ENCODE data around the gene CEP85. TPM values are rescaled to one million over a fixed set of nuclear protein-coding genes. Genes with fewer than 3 reads are reported as not detected.

CEP85 gene
- total and polyA plus RNA-seq, 2 of the 13 experiments (the other 11 are each of a cell fraction or from before 2014, with no cell fraction given), result 16.1 to 26.7 TPM

DNA sequence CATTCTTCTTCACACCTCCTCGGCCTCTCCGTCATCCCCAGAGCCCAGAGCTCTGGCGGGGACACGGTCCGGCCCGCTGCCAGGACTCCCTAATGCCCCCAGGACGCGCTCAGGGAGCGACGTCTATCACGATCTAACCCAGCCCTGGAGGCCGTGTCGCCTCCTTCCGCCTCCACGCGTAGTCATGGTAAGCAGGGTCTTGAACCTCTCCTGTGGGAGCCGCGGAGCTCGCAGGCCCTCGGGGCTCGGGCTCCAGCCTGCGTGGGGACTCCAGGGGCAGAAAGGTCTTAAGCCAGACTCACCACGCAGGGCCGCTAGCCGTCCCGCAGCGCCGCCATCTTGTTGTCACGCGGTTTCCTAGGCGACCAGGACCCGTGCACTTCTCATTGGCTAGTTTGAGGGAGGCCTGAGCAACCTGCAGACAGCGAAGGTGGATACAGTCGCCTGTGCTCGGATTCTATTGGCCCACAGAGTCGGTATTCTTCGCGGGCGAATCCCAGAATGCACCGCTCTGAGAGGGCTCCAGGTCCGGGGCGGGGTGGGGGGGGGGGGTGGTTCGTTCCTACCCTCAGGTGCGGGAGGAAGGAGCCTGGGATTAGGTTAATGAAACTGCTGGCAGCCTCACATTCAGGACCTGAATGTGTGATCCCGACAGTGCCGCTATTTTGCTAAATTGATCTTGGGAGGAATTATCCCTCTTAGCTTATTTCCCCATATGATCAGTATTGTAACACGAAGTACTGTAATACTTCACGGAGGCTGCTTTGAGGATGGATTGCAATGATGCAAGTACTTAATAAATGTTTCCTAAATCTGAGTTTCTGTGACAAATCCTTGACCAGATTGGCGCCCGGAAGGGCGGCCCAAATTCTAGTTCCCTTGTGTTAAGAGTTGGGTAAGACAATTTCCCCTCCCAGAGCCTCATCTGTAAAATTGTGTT is 72.6 kb downstream of the CEP85 start, which contains the start of gene UBXN11 (continued):
- TF ChIP-seq, protein P1, sequence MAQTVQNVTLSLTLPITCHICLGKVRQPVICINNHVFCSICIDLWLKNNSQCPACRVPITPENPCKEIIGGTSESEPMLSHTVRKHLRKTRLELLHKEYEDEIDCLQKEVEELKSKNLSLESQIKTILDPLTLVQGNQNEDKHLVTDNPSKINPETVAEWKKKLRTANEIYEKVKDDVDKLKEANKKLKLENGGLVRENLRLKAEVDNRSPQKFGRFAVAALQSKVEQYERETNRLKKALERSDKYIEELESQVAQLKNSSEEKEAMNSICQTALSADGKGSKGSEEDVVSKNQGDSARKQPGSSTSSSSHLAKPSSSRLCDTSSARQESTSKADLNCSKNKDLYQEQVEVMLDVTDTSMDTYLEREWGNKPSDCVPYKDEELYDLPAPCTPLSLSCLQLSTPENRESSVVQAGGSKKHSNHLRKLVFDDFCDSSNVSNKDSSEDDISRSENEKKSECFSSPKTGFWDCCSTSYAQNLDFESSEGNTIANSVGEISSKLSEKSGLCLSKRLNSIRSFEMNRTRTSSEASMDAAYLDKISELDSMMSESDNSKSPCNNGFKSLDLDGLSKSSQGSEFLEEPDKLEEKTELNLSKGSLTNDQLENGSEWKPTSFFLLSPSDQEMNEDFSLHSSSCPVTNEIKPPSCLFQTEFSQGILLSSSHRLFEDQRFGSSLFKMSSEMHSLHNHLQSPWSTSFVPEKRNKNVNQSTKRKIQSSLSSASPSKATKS (CRISPR knock-in tag; IDR thresholded peaks at IDR 0.05), result no peak
- TF ChIP-seq ZNF331 (CRISPR knock-in tag; IDR thresholded peaks at IDR 0.05) (peak; percentile 11; the same call in 1 of the 2 replicates), PPARG (CRISPR knock-in tag; conservative IDR thresholded peaks at IDR 0.05) (no peak), ZBTB8A (CRISPR knock-in tag; IDR thresholded peaks at IDR 0.05; ENCODE audit: borderline replicate concordance, low read depth) (no peak), ZNF441 (CRISPR knock-in tag; IDR thresholded peaks at IDR 0.05; ENCODE audit: borderline replicate concordance) (no peak), TCF12 (IDR thresholded peaks at IDR 0.05) (no peak), TCF12 (CRISPR knock-in tag; IDR thresholded peaks at IDR 0.05) (no peak), KAT7 (CRISPR knock-in tag; IDR thresholded peaks at IDR 0.05; ENCODE audit: borderline replicate concordance) (no peak), CAMTA2 (CRISPR knock-in tag; IDR thresholded peaks at IDR 0.05; ENCODE audit: borderline replicate concordance) (no peak), HMG20A (CRISPR knock-in tag; IDR thresholded peaks at IDR 0.05; ENCODE audit: borderline replicate concordance) (no peak), HOXD1 (CRISPR knock-in tag; IDR thresholded peaks at IDR 0.05) (no peak), ZNF451 (CRISPR knock-in tag; IDR thresholded peaks at IDR 0.05) (no peak), CEBPB (IDR thresholded peaks at IDR 0.05; ENCODE audit: borderline replicate concordance, low read depth, low read length) (no peak), ZNF205 (CRISPR knock-in tag; IDR thresholded peaks at IDR 0.05) (0 out of 2 replicates have a peak, but pooled peaks have one; percentile 22), ERF (CRISPR knock-in tag; IDR thresholded peaks at IDR 0.05) (0 out of 2 replicates have a peak, but pooled peaks have one; percentile 50), NFKB2 (CRISPR knock-in tag; IDR thresholded peaks at IDR 0.05; ENCODE audit: borderline replicate concordance) (no peak), SMARCE1 (IDR thresholded peaks at IDR 0.05; ENCODE audit: borderline replicate concordance) (no peak), THAP11 (CRISPR knock-in tag; IDR thresholded peaks at IDR 0.05) (peak; percentile 63), ZNF383 (CRISPR knock-in tag; IDR thresholded peaks at IDR 0.05; ENCODE audit: borderline replicate concordance) (no peak), EP300 (IDR thresholded peaks at IDR 0.05; ENCODE audit: low read depth in 2 of 2, low read length in 2 of 2) (no peak), EP300 (CRISPR knock-in tag; IDR thresholded peaks at IDR 0.05; ENCODE audit: borderline replicate concordance) (no peak)
- TF ChIP-seq, protein P2, sequence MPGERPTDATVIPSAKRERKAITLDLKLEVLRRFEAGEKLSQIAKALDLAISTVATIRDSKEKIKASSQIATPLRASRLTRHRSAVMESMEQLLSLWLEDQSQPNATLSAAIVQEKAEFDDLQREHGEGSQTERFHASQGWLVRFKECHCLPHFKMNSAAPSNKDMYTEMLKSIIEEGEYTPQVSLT (CRISPR knock-in tag; IDR thresholded peaks at IDR 0.05; ENCODE audit: borderline replicate concordance, low read depth), result no peak
- TF ChIP-seq, protein P3, sequence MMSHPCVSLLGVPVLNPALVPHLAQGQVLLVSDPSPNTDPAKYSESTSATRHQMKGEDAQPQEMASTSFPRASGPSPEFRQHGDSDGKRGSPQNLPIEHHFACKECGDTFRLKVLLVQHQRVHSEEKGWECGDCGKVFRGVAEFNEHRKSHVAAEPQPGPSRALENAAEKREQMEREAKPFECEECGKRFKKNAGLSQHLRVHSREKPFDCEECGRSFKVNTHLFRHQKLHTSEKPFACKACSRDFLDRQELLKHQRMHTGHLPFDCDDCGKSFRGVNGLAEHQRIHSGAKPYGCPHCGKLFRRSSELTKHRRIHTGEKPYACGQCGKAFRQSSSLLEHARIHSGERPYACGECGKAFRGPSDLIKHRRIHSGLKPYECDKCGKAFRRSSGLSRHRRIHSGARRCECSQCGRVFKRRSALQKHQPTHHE (CRISPR knock-in tag; IDR thresholded peaks at IDR 0.05; ENCODE audit: borderline replicate concordance), result no peak
- TF ChIP-seq, protein P4, sequence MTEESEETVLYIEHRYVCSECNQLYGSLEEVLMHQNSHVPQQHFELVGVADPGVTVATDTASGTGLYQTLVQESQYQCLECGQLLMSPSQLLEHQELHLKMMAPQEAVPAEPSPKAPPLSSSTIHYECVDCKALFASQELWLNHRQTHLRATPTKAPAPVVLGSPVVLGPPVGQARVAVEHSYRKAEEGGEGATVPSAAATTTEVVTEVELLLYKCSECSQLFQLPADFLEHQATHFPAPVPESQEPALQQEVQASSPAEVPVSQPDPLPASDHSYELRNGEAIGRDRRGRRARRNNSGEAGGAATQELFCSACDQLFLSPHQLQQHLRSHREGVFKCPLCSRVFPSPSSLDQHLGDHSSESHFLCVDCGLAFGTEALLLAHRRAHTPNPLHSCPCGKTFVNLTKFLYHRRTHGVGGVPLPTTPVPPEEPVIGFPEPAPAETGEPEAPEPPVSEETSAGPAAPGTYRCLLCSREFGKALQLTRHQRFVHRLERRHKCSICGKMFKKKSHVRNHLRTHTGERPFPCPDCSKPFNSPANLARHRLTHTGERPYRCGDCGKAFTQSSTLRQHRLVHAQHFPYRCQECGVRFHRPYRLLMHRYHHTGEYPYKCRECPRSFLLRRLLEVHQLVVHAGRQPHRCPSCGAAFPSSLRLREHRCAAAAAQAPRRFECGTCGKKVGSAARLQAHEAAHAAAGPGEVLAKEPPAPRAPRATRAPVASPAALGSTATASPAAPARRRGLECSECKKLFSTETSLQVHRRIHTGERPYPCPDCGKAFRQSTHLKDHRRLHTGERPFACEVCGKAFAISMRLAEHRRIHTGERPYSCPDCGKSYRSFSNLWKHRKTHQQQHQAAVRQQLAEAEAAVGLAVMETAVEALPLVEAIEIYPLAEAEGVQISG (CRISPR knock-in tag; IDR thresholded peaks at IDR 0.05), result peak; percentile 63

Data from HepG2 (cell line).